ENCODE results near the gene TGOLN2. TPM values are rescaled to one million over a fixed set of nuclear protein-coding genes. Genes with fewer than 3 reads are reported as not detected.

Gene TGOLN2
- total RNA-seq, 2 donors from 2014 or later, result 58.6 to 67.0 TPM

DNA sequence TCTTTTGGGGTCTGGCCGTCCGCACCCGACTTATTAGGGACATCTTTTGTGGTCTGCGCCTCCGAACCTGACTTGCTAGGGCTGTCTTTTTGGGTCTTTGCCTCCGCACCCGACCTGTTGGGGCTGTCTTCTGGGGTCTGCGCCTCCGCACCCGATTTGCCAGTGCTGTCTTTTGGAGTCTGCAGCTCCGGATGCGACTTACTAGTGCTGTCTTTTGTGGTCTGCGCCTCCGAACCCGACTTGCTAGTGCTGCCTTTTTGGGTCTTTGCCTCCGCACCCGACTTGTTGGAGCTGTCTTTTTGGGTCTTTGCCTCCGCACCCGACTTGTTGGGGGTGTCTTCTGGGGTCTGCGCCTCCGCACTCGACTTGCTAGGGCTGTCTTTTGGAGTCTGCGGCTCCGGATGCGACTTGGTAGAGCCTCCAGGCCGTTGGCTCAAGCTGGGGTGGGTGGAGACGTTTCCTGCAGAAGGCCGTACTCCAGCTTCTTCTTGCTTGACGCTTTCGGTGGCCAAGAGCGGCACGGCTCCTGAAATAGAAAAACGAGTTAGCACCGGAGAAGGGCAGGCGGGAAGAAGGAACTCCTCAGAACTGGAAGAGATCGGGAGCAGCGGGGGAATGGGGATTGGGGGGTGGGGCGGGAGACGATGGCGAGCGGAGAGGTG lies 498 bp downstream of the TGOLN2 start:
- H3K27me3 ChIP-seq (ENCODE audit: control insufficient read depth, insufficient read depth, low read length, poor library complexity, severe bottlenecking), result no peaks in the 10 kb centered on the region
- peaks cover 30% of the 10 kb centered on the region for H3K4me1 Mint-ChIP-seq
- TF ChIP-seq, protein P1, sequence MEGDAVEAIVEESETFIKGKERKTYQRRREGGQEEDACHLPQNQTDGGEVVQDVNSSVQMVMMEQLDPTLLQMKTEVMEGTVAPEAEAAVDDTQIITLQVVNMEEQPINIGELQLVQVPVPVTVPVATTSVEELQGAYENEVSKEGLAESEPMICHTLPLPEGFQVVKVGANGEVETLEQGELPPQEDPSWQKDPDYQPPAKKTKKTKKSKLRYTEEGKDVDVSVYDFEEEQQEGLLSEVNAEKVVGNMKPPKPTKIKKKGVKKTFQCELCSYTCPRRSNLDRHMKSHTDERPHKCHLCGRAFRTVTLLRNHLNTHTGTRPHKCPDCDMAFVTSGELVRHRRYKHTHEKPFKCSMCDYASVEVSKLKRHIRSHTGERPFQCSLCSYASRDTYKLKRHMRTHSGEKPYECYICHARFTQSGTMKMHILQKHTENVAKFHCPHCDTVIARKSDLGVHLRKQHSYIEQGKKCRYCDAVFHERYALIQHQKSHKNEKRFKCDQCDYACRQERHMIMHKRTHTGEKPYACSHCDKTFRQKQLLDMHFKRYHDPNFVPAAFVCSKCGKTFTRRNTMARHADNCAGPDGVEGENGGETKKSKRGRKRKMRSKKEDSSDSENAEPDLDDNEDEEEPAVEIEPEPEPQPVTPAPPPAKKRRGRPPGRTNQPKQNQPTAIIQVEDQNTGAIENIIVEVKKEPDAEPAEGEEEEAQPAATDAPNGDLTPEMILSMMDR (conservative IDR thresholded peaks at IDR 0.05), result no peak
- H3K4me3 ChIP-seq (ENCODE audit: low read length), result peak overlapping the region; percentile 95
- no peaks in the 10 kb centered on the region for H3K4me1 ChIP-seq (ENCODE audit: control insufficient read depth, insufficient read depth, low read length)
- peak; percentile 72 for DNase-seq
- H3K4me3 Mint-ChIP-seq, result peak overlapping the region; percentile 73
- H3K9me3 ChIP-seq (ENCODE audit: control insufficient read depth, low read length), result no peaks in the 10 kb centered on the region
- no peaks in the 10 kb centered on the region for H3K9me3 Mint-ChIP-seq
- peaks cover 34% of the 10 kb centered on the region for H3K36me3 ChIP-seq (ENCODE audit: control insufficient read depth, insufficient read depth, low read length)
- WGBS, 2 experiments (ENCODE audit: insufficient coverage in 1 of 2, insufficient read length in 1 of 2), result 7 to 15% methylated on average over 21 to 41 of the region's 41 CpGs
- H3K9ac ChIP-seq (ENCODE audit: extremely low read depth, low read length, poor library complexity, severe bottlenecking), result peak overlapping the region; percentile 91
- no peak overlapping the region for H3K27ac ChIP-seq (ENCODE audit: low read depth, low read length)
- H3K36me3 Mint-ChIP-seq (ENCODE audit: low read depth), result peaks cover 38% of the 10 kb centered on the region
- peak overlapping the region; percentile 98 for H3K27ac Mint-ChIP-seq
- peaks cover 3% of the 10 kb centered on the region for H3K27me3 Mint-ChIP-seq (ENCODE audit: insufficient read depth)

DNA sequence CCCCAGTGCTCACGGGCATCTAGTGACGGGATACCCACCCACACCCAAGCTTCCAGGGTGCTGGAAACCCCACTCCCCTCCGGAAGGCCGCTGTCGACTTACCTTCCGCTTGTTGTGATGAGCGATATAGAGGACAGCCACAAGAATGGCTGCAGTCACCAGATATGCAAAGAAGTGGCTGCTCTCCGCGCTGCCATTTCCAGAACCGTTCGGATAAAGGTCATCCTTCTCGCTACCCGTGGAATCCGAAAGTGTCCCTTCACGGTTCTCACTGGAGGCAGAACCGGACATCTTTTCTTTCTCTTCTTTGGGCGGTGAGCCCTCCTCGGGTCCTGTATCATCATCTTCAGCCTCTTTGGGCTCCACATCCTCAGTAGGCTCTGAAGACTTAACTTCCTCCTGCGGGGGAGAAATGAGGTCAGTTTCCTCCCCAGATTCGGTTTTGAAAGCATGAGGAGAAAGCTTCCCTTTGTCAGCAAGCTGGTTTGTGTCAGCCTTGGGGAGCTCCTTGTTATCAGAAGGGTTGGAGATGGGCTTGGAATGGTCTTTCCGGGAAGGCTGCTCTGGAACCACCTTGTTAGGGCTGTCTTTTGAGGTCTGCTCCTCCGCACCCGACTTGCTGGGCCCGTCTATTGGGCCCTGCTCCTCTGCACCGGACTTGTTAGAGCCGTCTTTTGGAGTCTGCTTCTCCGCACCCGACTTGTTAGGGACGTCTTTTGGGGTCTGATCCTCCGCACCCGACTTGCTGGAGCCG lies 1.2 kb downstream of the TGOLN2 start:
- WGBS, 2 experiments (ENCODE audit: insufficient coverage in 1 of 2, insufficient read length in 1 of 2), result 28 to 42% methylated on average over 21 to 32 of the region's 32 CpGs
- H3K36me3 Mint-ChIP-seq (ENCODE audit: low read depth), result peaks cover 45% of the 10 kb centered on the region
- Histone ChIP-seq H3K4me1 (ENCODE audit: control insufficient read depth, insufficient read depth, low read length) (no peaks in the 10 kb centered on the region), H3K4me3 (ENCODE audit: low read length) (peak overlapping the region; percentile 95), H3K9me3 (ENCODE audit: control insufficient read depth, low read length) (no peaks in the 10 kb centered on the region), H3K27me3 (ENCODE audit: control insufficient read depth, insufficient read depth, low read length, poor library complexity, severe bottlenecking) (no peaks in the 10 kb centered on the region), H3K9ac (ENCODE audit: extremely low read depth, low read length, poor library complexity, severe bottlenecking) (peak overlapping the region; percentile 91), H3K27ac (ENCODE audit: low read depth, low read length) (no peak overlapping the region), H3K36me3 (ENCODE audit: control insufficient read depth, insufficient read depth, low read length) (peaks cover 41% of the 10 kb centered on the region)
- peaks cover 30% of the 10 kb centered on the region for H3K4me1 Mint-ChIP-seq
- DNase-seq, result no peak
- TF ChIP-seq, protein P1 (conservative IDR thresholded peaks at IDR 0.05), result no peak
- H3K4me3 Mint-ChIP-seq, result peak overlapping the region; percentile 73
- peaks cover 3% of the 10 kb centered on the region for H3K27me3 Mint-ChIP-seq (ENCODE audit: insufficient read depth)
- H3K27ac Mint-ChIP-seq, result no peak overlapping the region
- H3K9me3 Mint-ChIP-seq, result no peaks in the 10 kb centered on the region

DNA sequence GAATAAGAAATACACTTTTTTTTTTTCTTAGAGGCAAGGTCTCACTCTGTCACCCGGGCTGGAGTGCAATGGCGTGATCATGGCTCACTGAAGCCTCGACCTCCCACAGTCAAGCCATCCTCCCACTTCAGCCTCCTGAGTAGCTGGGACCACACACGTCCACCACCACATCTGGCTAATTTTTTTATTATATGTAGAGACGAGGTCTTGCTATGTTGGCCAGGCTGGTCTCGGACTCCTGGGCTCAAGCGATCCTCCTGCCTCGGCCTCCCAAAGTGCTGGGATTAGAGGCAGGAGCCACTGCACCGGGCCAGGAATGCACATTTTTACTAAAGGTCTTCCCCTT lies 2.4 kb downstream of the TGOLN2 start:
- TF ChIP-seq, protein P1 (conservative IDR thresholded peaks at IDR 0.05), result no peak
- peaks cover 52% of the 10 kb centered on the region for H3K36me3 ChIP-seq (ENCODE audit: control insufficient read depth, insufficient read depth, low read length)
- H3K9me3 ChIP-seq (ENCODE audit: control insufficient read depth, low read length), result no peaks in the 10 kb centered on the region
- no peak overlapping the region for H3K9ac ChIP-seq (ENCODE audit: extremely low read depth, low read length, poor library complexity, severe bottlenecking)
- H3K27ac ChIP-seq (ENCODE audit: low read depth, low read length), result no peak overlapping the region
- WGBS, 2 experiments (ENCODE audit: insufficient coverage in 1 of 2, insufficient read length in 1 of 2), result 86 to 88% methylated on average over 6 to 9 of the region's 9 CpGs
- H3K4me3 ChIP-seq (ENCODE audit: low read length), result peak overlapping the region; percentile 95
- no peak overlapping the region for H3K27ac Mint-ChIP-seq
- DNase-seq, result no peak
- H3K4me1 Mint-ChIP-seq, result peaks cover 30% of the 10 kb centered on the region
- peaks cover 56% of the 10 kb centered on the region for H3K36me3 Mint-ChIP-seq (ENCODE audit: low read depth)
- no peaks in the 10 kb centered on the region for H3K27me3 Mint-ChIP-seq (ENCODE audit: insufficient read depth)
- H3K4me3 Mint-ChIP-seq, result peak overlapping the region; percentile 73
- no peaks in the 10 kb centered on the region for H3K27me3 ChIP-seq (ENCODE audit: control insufficient read depth, insufficient read depth, low read length, poor library complexity, severe bottlenecking)
- H3K4me1 ChIP-seq (ENCODE audit: control insufficient read depth, insufficient read depth, low read length), result no peaks in the 10 kb centered on the region
- H3K9me3 Mint-ChIP-seq, result no peaks in the 10 kb centered on the region

Data from endodermal cell (in vitro differentiated cells).